SHP77 treated with DMSO at 0.1 percent for 48 hours (cell line): Measurements from ENCODE around the gene CDC25B.
A peak's percentile ranks its signal among the peaks of the same experiment; 100 is the strongest.

Source experiments
- DNase-seq: peaks from one replicate; lab custom pipeline; 2025; lab: John Stamatoyannopoulos, UW

The CDC25B gene

DNA sequence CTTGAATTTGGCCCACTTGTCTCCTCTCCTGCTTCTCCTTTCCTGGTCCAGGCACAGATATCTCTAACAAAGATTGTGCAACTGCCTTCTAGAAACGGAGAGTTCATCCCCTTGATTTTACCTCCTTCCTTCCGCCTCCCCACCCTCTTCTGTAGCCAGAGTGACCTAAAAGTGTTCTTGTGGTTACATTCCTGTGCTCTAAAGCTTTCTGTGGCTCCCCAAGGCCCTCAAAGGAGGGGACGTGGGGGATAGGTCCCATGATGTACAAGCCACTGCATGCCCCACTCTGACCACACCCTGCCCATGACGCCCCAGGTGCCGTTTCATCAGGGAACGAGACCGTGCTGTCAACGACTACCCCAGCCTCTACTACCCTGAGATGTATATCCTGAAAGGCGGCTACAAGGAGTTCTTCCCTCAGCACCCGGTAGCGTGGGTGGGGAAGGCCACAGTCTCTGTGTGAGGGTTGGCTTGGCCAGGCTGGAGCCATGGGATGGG is 8.2 kb downstream of the CDC25B start:
- DNase-seq, result no peak

GRCh38 chr20:3804781-3805180 is 8.7 kb downstream of the CDC25B start:
- no peak for DNase-seq

DNA sequence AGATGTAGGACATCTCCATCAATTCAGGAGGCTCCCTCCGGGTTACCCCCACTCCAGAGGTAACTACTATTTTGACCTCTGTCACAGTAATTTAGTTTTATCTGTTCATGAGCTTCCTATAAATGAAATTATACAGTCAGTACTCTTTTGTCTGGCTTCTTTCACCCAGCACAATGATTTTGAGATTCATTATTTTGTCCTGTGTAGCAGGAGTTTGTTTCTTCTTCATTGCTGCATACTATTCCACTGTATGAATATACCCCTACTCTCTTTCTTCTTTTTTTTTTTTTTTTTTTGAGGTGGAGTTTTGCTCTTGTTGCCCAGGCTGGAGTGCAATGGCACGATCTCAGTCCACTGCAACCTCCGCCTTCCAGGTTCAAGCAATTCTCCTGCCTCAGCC is 12.4 kb downstream of the CDC25B start:
- DNase-seq, result no peak

GRCh38 chr20:3811467-3812258 is 15.6 kb downstream of the CDC25B start:
- peak; percentile 83 for DNase-seq

DNA sequence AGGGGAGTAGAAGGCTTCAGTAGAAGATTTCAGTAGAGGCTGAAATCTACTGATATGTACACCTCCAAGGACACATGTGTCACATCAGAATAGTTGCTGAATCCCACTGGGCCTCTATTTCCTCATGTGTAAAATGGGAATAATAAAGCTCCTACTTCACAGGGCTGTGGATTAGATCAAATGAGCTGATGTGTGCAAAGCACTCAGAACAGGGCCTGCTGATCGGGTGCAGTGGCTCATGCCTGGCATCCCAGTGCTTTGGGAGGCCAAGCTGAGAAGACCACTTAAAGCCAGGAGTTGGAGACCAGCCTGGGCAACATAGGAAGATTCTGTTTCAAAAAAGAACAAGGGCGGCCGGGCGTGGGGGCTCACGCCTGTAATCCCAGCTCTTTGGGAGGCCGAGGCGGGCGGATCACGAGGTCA is 16.2 kb downstream of the CDC25B start:
- DNase-seq, result no peak

GRCh38 chr20:3812975-3813847 is 17.1 kb downstream of the CDC25B start:
- DNase-seq, result no peak

- no peak for DNase-seq
Observed at GRCh38 chr20:3813848-3814581, 17.9 kb downstream of the CDC25B start.

DNA sequence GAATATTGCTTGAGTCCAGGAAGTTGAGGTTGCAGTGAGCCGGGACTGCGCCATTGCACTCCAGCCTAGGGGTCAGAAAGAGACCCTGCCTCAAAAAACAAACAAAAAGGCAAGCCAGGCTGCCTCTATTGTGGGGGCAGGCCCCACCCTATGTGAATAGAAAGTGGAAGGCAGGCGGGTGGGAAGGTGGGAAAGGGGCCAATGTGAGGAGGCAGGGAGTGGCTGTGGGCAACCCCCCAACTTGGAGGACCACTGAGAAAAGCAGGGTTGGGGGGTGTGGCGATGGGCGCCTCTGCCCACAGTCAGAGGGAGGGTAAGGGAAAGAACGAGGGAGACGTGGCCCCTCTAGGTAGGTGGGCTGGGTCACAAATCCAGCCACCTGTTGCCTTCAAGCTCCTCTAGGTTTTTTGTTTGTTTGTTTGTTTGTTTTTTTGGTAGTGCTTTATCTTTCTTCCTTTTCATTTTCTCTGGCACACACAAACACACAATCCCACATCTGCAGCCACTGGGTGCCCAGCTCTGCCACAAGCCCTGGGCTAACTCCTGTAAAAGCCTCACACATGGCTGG is 18.9 kb downstream of the CDC25B start:
- DNase-seq, result no peak

GRCh38 chr20:3815703-3816315 is 19.7 kb downstream of the CDC25B start:
- no peak for DNase-seq

GRCh38 chr20:3818155-3819151 is 22.3 kb downstream of the CDC25B start:
- peak; percentile 89 for DNase-seq

- no peak for DNase-seq
Observed at GRCh38 chr20:3819411-3820047, 23.4 kb downstream of the CDC25B start.

GRCh38 chr20:3820048-3820900 is 24.2 kb downstream of the CDC25B start, which contains the start of gene AP5S1:
TSS of gene AP5S1 (plus strand) at chr20:3820547. CDS start at chr20:3822118, 1,571 bp downstream.
- DNase-seq, result peak; percentile 85

GRCh38 chr20:3820901-3821727 is 25.0 kb downstream of the CDC25B start:
- DNase-seq, result no peak

DNA sequence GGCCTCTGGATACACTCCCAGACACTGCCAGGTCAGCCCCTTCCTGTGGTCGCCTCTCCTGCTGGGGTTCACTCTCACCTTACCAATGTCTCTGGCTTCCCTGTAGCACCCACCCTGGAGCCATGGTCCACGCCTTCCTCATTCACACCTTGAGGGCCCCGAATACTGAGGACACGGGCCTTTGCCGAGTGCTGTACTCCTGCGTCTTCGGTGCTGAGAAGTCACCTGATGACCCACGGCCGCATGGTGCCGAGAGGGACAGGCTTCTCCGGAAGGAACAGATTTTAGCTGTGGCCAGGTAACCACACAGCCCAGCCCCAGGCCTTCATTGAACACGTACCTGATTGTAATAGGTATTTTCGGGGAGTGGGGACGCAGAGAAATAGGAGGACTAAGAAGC is 25.9 kb downstream of the CDC25B start:
- DNase-seq, result no peak

DNA sequence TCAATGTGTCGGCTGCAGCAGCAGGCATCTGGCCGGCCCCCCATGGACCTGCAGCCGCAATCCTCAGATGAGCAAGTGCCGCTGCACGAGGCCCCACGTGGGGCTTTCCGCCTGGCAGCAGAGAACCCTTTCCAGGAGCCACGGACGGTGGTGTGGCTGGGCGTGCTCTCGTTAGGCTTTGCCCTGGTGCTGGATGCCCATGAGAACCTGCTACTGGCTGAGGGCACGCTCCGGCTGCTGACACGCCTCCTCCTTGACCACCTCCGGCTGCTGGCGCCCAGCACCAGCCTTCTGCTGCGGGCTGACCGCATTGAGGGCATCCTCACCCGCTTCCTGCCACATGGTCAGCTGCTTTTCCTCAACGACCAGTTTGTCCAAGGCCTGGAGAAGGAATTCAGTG is 27.8 kb downstream of the CDC25B start:
- no peak for DNase-seq

GRCh38 chr20:3825526-3825925 is 29.4 kb downstream of the CDC25B start:
- no peak for DNase-seq

- DNase-seq, result no peak
Observed at GRCh38 chr20:3826420-3826819, 30.3 kb downstream of the CDC25B start.

DNA sequence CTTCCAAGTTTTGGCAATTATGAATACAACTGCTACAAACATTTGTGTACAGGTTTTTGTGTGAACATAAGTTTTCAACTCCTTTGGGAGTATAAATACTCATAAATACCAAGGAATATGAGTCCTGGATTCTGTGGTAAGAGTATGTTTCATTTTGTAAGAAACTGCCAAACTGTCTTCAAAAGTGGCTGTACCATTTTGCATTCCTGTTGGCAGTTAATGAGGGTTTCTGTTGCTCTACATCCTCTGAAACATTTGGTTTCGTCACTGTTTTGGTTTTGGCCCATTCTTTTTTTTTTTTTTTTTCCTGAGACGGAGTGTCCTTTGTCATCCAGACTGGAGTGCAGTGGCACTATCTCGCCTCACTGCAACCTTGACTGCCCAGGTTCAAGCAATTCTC is 32.7 kb downstream of the CDC25B start:
- no peak for DNase-seq
